Astrocyte (in vitro differentiated cells and primary cell): ENCODE results near the gene APBA2. TPM values are rescaled to one million over a fixed set of nuclear protein-coding genes. Genes with fewer than 3 reads are reported as not detected.

Experiments used
- DNase-seq: peaks from one replicate; pipeline ENCODE4 v3.0.0-alpha.2; 2010; ENCODE audit warnings: low read depth
- FAIRE-seq: peaks from 2 replicates; lab custom pipeline; 2011; peaks lifted over from hg19 to GRCh38; lab: Jason Lieb, UNC
- H2AFZ ChIP-seq: 2 replicates; pipeline ENCODE4 v1.6.0; 2012; ENCODE audit warnings: low read depth, low read length, inconsistent platforms
- H3K27ac ChIP-seq: 2 replicates; pipeline ENCODE4 v1.5.1; 2011; ENCODE audit warnings: low read depth, low read length, inconsistent platforms
- H3K27me3 ChIP-seq: 2 replicates; pipeline ENCODE4 v1.6.0; 2011; ENCODE audit warnings: low read length, inconsistent platforms; ENCODE audit not compliant: insufficient read depth
- H3K36me3 ChIP-seq: 2 replicates; pipeline ENCODE4 v1.5.1; 2011; ENCODE audit warnings: low read length, inconsistent platforms; ENCODE audit not compliant: insufficient read depth
- H3K4me1 ChIP-seq: 2 replicates; pipeline ENCODE4 v1.5.1; 2011; ENCODE audit warnings: low read length, inconsistent platforms; ENCODE audit not compliant: insufficient read depth
- H3K4me2 ChIP-seq: 2 replicates; pipeline ENCODE4 v1.6.0; 2012; ENCODE audit warnings: low read length, inconsistent platforms
- H3K4me3 ChIP-seq: 2 replicates; pipeline ENCODE4 v1.5.1; 2011; ENCODE audit warnings: low read depth, mild to moderate bottlenecking, low read length, inconsistent platforms; ENCODE audit not compliant: insufficient read depth
- H3K79me2 ChIP-seq: 2 replicates; pipeline ENCODE4 v1.6.0; 2012; ENCODE audit warnings: mild to moderate bottlenecking, low read length, inconsistent platforms; ENCODE audit not compliant: insufficient read depth
- H3K9ac ChIP-seq: 2 replicates; pipeline ENCODE4 v1.6.0; 2012; ENCODE audit warnings: mild to moderate bottlenecking, low read length, inconsistent platforms
- H3K9me3 ChIP-seq: 2 replicates; pipeline ENCODE4 v1.5.1; 2012; ENCODE audit warnings: low read depth, mild to moderate bottlenecking, low read length, inconsistent platforms; ENCODE audit not compliant: insufficient read depth
- H4K20me1 ChIP-seq: 2 replicates; pipeline ENCODE4 v1.6.0; 2012; ENCODE audit warnings: low read length, inconsistent platforms; ENCODE audit not compliant: insufficient read depth
- H3K27ac Mint-ChIP-seq: one replicate; pipeline ENCODE4 v1.8.0; 2021; ENCODE audit warnings: mild to moderate bottlenecking, mixed read lengths; ENCODE audit not compliant: unreplicated experiment
- H3K27me3 Mint-ChIP-seq: one replicate; pipeline ENCODE4 v1.8.0; 2021; ENCODE audit warnings: low read depth, mixed read lengths; ENCODE audit not compliant: unreplicated experiment
- H3K36me3 Mint-ChIP-seq: one replicate; pipeline ENCODE4 v1.8.0; 2021; ENCODE audit warnings: low read depth, mixed read lengths; ENCODE audit not compliant: unreplicated experiment
- H3K4me1 Mint-ChIP-seq: one replicate; pipeline ENCODE4 v1.8.0; 2021; ENCODE audit warnings: low read depth, mixed read lengths; ENCODE audit not compliant: unreplicated experiment
- H3K4me3 Mint-ChIP-seq: one replicate; pipeline ENCODE4 v1.8.0; 2021; ENCODE audit warnings: mild to moderate bottlenecking, moderate library complexity, mixed read lengths; ENCODE audit not compliant: unreplicated experiment
- H3K9me3 Mint-ChIP-seq: one replicate; pipeline ENCODE4 v1.8.0; 2021; ENCODE audit warnings: mild to moderate bottlenecking, mixed read lengths; ENCODE audit not compliant: unreplicated experiment
- CTCF ChIP-seq: IDR thresholded peaks from 2 replicates; pipeline ENCODE4 v1.5.1; 2011; ENCODE audit warnings: low read depth, mild to moderate bottlenecking, inconsistent platforms, low read length, moderate library complexity; ENCODE audit not compliant: insufficient read depth
- EZH2 ChIP-seq: IDR thresholded peaks from 2 replicates; pipeline ENCODE4 v1.6.1; 2012; ENCODE audit warnings: mild to moderate bottlenecking, low read length, inconsistent platforms; ENCODE audit not compliant: insufficient read depth
- total RNA-seq: library from RNA; stranded (reverse); gene quantifications from 2 replicates; pipeline ENCODE4 v1.2.1, GENCODE V29; 2021

APBA2 gene
- total RNA-seq, 1 donor from 2014 or later = 15.2 TPM

GRCh38 chr15:29093696-29094343, 208.0 kb downstream of the APBA2 start:
- H3K4me3 Mint-ChIP-seq = no peak overlapping the region
- Histone ChIP-seq H3K36me3 (no peaks in the 10 kb centered on the region), H3K4me2 (no peak overlapping the region), H3K79me2 (no peaks in the 10 kb centered on the region), H3K27me3 (no peaks in the 10 kb centered on the region), H3K27ac (no peak overlapping the region), H3K4me1 (no peaks in the 10 kb centered on the region), H3K4me3 (no peak overlapping the region), H2AFZ (no peak overlapping the region), H4K20me1 (no peaks in the 10 kb centered on the region), H3K9ac (no peak overlapping the region), H3K9me3 (no peaks in the 10 kb centered on the region)
- peaks cover 5% of the 10 kb centered on the region for H3K4me1 Mint-ChIP-seq
- no peak for DNase-seq
- peaks cover 11% of the 10 kb centered on the region for H3K36me3 Mint-ChIP-seq
- no peaks in the 10 kb centered on the region for H3K9me3 Mint-ChIP-seq
- no peak for FAIRE-seq
- no peak for TF ChIP-seq CTCF
- no peak for TF ChIP-seq EZH2
- no peak overlapping the region for H3K27ac Mint-ChIP-seq
- no peaks in the 10 kb centered on the region for H3K27me3 Mint-ChIP-seq

- H3K9me3 Mint-ChIP-seq = no peaks in the 10 kb centered on the region
- H3K27ac Mint-ChIP-seq = peak overlapping the region; percentile 80
- H3K4me3 Mint-ChIP-seq = no peak overlapping the region
- H3K4me1 Mint-ChIP-seq = peaks cover 5% of the 10 kb centered on the region
- no peaks in the 10 kb centered on the region for H3K27me3 ChIP-seq
- TF ChIP-seq CTCF (no peak), EZH2 (no peak)
- no peaks in the 10 kb centered on the region for H3K36me3 ChIP-seq
- no peaks in the 10 kb centered on the region for H3K4me1 ChIP-seq
- no peak overlapping the region for H3K9ac ChIP-seq
- H3K9me3 ChIP-seq = no peaks in the 10 kb centered on the region
- no peak overlapping the region for H3K4me2 ChIP-seq
- no peaks in the 10 kb centered on the region for H4K20me1 ChIP-seq
- no peaks in the 10 kb centered on the region for H3K27me3 Mint-ChIP-seq
- H3K27ac ChIP-seq = no peak overlapping the region
- peaks cover 14% of the 10 kb centered on the region for H3K36me3 Mint-ChIP-seq
- no peaks in the 10 kb centered on the region for H3K79me2 ChIP-seq
- H3K4me3 ChIP-seq = no peak overlapping the region
- no peak overlapping the region for H2AFZ ChIP-seq
- FAIRE-seq (no peak), DNase-seq (no peak)
Measured at GRCh38 chr15:29094711-29095110, 208.9 kb downstream of the APBA2 start.

GRCh38 chr15:29095746-29096145, 210.0 kb downstream of the APBA2 start:
- Mint-ChIP-seq H3K27ac (no peak overlapping the region), H3K4me1 (peaks cover 5% of the 10 kb centered on the region), H3K36me3 (peaks cover 14% of the 10 kb centered on the region), H3K27me3 (no peaks in the 10 kb centered on the region), H3K9me3 (no peaks in the 10 kb centered on the region), H3K4me3 (no peak overlapping the region)
- H3K9me3 ChIP-seq = no peaks in the 10 kb centered on the region
- no peaks in the 10 kb centered on the region for H4K20me1 ChIP-seq
- no peak overlapping the region for H3K27ac ChIP-seq
- no peaks in the 10 kb centered on the region for H3K27me3 ChIP-seq
- H3K36me3 ChIP-seq = no peaks in the 10 kb centered on the region
- no peak overlapping the region for H3K4me3 ChIP-seq
- H3K4me2 ChIP-seq = no peak overlapping the region
- no peaks in the 10 kb centered on the region for H3K79me2 ChIP-seq
- H3K4me1 ChIP-seq = no peaks in the 10 kb centered on the region
- TF ChIP-seq CTCF (no peak), EZH2 (no peak)
- no peak for FAIRE-seq
- no peak overlapping the region for H3K9ac ChIP-seq
- no peak for DNase-seq
- no peak overlapping the region for H2AFZ ChIP-seq
